ENCODE results near the gene MYOF. TPM values are rescaled to one million over a fixed set of nuclear protein-coding genes. Genes with fewer than 3 reads are reported as not detected.
"Not testable (repeated sequence)": the region's sequence is repeated elsewhere in the genome, so short reads cannot be mapped to it uniquely, and the experiment has no call there.

MYOF gene
- total RNA-seq, 1 donor from 2014 or later, result 30.4 TPM

- intact Hi-C loops (cut with DNase I), result no loop called here
- DNase-seq (no peak), ATAC-seq (ENCODE audit: poor library complexity) (no peak)
Measured at GRCh38 chr10:93342921-93343320, 139.2 kb downstream of the MYOF start.

GRCh38 chr10:93342366-93342765 is 139.8 kb downstream of the MYOF start:
- ATAC-seq (ENCODE audit: poor library complexity), result no peak
- intact Hi-C loops (cut with DNase I), result no loop called here

GRCh38 chr10:93337309-93337721 is 144.8 kb downstream of the MYOF start:
- ATAC-seq (ENCODE audit: poor library complexity), result no peak
- no peak for DNase-seq
- intact Hi-C loops (cut with DNase I), result no loop called here

More at GRCh38 chr10:93342366-93342765, 139.8 kb downstream of the MYOF start:
- DNase-seq, result no peak

GRCh38 chr10:93336678-93337077 is 145.5 kb downstream of the MYOF start:
- ATAC-seq (ENCODE audit: poor library complexity) (no peak), DNase-seq (no peak)
- intact Hi-C loops (cut with DNase I), result no loop called here

GRCh38 chr10:93336110-93336509 is 146.0 kb downstream of the MYOF start:
- intact Hi-C loops (cut with DNase I), result no loop called here
- DNase-seq, result no peak
- no peak for ATAC-seq (ENCODE audit: poor library complexity)

- no peak for DNase-seq
- intact Hi-C loops (cut with DNase I), result no loop called here
- ATAC-seq (ENCODE audit: poor library complexity), result no peak
Measured at GRCh38 chr10:93334901-93335327, 147.2 kb downstream of the MYOF start.

GRCh38 chr10:93334181-93334580 is 148.0 kb downstream of the MYOF start:
- intact Hi-C loops (cut with DNase I), result no loop called here
- ATAC-seq (ENCODE audit: poor library complexity) (no peak), DNase-seq (no peak)

GRCh38 chr10:93333278-93333978 is 148.7 kb downstream of the MYOF start:
- ATAC-seq (ENCODE audit: poor library complexity), result no peak
- intact Hi-C loops (cut with DNase I), result no loop called here
- DNase-seq, result no peak

GRCh38 chr10:93330824-93331223 is 151.3 kb downstream of the MYOF start:
- no peak for DNase-seq
- no peak for ATAC-seq (ENCODE audit: poor library complexity)

GRCh38 chr10:93319896-93320295 is 162.2 kb downstream of the MYOF start:
- DNase-seq, result no peak
- no peak for ATAC-seq (ENCODE audit: poor library complexity)
- intact Hi-C loops (cut with DNase I), result no loop called here

More at GRCh38 chr10:93330824-93331223, 151.3 kb downstream of the MYOF start:
- intact Hi-C loops (cut with DNase I), result no loop called here

- ATAC-seq (ENCODE audit: poor library complexity), result no peak
- intact Hi-C loops (cut with DNase I), result no loop called here
Measured at GRCh38 chr10:93319096-93319495, 163.0 kb downstream of the MYOF start.

GRCh38 chr10:93315246-93315645 is 166.9 kb downstream of the MYOF start:
- ATAC-seq (ENCODE audit: poor library complexity) (no peak), DNase-seq (no peak)
- intact Hi-C loops (cut with DNase I), result no loop called here

More at GRCh38 chr10:93319096-93319495, 163.0 kb downstream of the MYOF start:
- DNase-seq, result no peak

- intact Hi-C loops (cut with DNase I); DNase-seq; ATAC-seq (ENCODE audit: poor library complexity): not testable (repeated sequence)
Measured at GRCh38 chr10:93314656-93315055, 167.5 kb downstream of the MYOF start.

- DNase-seq (no peak), ATAC-seq (ENCODE audit: poor library complexity) (no peak)
- intact Hi-C loops (cut with DNase I), result no loop called here
Measured at GRCh38 chr10:93313798-93314197, 168.3 kb downstream of the MYOF start.

- no peak for DNase-seq
- intact Hi-C loops (cut with DNase I), result no loop called here
- ATAC-seq (ENCODE audit: poor library complexity), result no peak
Measured at GRCh38 chr10:93309062-93309461, 173.1 kb downstream of the MYOF start.

GRCh38 chr10:93305122-93305521 is 177.0 kb downstream of the MYOF start:
- ATAC-seq (ENCODE audit: poor library complexity), result no peak
- no peak for DNase-seq
- intact Hi-C loops (cut with DNase I), result no loop called here

- ATAC-seq (ENCODE audit: poor library complexity) (no peak), DNase-seq (no peak)
- intact Hi-C loops (cut with DNase I), result no loop called here
Measured at GRCh38 chr10:93300981-93301380, 181.2 kb downstream of the MYOF start.

- intact Hi-C loops (cut with DNase I), result no loop called here
- no peak for DNase-seq
- no peak for ATAC-seq (ENCODE audit: poor library complexity)
Measured at GRCh38 chr10:93300288-93300917, 181.7 kb downstream of the MYOF start.

- ATAC-seq (ENCODE audit: poor library complexity) (no peak), DNase-seq (no peak)
- intact Hi-C loops (cut with DNase I), result no loop called here
Measured at GRCh38 chr10:93299606-93300287, 182.4 kb downstream of the MYOF start.

- intact Hi-C loops (cut with DNase I), result no loop called here
- DNase-seq (no peak), ATAC-seq (ENCODE audit: poor library complexity) (no peak)
Measured at GRCh38 chr10:93299195-93299594, 182.9 kb downstream of the MYOF start.

Data from Right ventricle myocardium superior (tissue), 1 donor.